ENCODE measurements around the gene BOK.
"Not testable (repeated sequence)": the region's sequence is repeated elsewhere in the genome, so short reads cannot be mapped to it uniquely, and the experiment has no call there.

The BOK gene, protein sequence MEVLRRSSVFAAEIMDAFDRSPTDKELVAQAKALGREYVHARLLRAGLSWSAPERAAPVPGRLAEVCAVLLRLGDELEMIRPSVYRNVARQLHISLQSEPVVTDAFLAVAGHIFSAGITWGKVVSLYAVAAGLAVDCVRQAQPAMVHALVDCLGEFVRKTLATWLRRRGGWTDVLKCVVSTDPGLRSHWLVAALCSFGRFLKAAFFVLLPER

DNA sequence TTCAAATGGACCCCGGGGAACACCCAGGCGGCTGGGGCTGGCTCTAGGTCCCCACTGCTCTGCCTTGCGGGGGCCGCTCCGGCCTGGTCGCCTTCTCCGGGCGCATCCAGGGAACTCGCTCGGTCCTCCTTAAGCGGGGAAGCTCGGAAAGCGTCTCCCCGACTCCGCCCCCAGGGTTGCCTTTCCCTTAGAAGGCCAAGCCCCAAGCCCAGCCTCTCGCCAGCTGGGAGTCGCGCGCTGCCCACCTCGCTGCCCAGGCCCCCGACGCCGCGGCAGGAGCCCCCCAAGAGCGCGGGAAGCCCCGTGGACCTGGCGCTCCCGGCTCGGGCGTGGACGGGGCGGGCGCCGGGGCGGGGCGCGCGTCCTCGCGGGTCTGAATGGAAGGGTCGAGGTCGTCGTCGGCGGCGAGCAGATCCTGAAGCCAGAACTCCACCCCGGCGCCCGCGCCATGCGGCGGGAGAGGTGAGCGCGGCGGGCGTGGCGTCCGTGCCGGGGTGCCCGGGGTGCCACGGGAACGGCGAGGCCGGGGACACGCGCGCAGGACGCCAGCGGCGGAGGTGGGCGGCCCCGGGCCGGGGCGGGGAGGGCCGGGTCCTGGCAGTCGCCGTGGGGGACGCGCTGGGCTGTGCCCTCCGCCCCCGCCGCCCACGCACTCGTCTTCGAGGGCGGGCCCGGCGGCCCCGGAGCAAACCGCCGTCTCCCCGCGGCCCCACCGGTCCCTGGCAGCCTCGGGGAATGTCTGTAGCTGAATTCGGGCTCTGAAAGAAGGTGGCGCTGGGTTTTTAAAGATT is at the start of gene BOK:
BOK (plus strand) TSS at position 214 of the 791 bp plus-strand sequence. CDS start 739 bp downstream, outside the sequence.
- DNase-seq = peak; percentile 31

DNA sequence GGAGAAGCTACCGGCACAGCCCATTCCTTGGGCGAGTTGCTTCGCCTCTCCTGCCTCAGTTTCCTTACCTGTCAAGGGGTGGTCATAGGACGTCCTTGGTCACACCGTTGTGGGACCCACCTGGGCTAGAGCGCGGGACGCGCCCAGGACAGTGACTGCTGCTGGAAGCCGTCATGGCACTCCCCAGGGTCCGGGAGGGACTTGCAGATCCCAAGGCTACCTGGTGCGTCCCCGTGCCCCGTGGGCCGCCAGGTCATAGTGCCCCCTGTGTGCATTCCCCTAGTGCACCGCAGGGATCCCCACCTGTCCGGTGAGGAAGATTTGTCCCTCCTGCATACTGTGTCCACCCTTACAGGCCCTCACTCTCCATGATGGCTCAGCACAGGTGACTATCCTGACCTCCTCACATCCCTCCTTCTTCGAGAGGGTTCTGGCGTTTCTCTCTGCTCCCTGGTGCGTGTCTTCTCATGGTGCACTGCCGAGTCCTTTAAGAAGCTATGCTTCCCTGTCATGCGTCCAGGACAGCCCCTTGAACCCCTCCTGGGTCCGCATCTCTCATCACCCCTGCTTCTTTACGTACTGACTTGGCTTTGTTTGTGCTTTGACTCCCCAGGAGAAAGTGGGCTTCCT is 49.3 kb upstream of the BOK start:
- no peak for DNase-seq

DNA sequence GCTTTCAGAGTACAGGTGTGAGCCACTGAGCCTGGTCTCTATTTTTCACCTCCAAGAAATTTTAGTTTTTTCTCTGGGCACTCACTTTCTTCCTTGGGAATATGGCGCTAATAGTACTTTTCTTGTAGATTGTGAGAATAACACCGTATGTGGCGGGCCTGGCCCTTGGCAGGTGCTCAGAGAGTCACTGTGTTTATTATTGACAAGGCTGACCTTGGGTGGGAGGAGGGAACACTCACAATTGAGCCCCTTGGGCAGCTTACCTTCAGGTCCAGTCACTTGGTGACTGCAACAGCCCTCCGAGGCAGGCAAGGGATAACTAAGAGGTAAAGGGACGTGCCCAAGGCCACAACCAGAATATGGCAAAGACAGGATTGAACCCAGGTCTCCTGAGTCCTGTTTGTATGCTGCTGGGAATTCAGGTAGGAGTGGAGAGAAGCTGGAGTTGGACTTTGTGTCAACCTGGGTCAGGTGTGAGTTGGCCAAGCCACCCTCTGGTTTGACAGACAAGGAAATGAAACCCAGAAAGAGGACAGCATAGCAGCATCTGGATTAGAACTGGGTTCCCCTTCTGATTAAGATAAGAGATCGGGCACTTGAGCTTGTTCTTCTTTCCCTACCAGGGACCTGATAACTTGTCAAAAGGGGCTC is 47.3 kb upstream of the BOK start:
- no peak for DNase-seq

DNA sequence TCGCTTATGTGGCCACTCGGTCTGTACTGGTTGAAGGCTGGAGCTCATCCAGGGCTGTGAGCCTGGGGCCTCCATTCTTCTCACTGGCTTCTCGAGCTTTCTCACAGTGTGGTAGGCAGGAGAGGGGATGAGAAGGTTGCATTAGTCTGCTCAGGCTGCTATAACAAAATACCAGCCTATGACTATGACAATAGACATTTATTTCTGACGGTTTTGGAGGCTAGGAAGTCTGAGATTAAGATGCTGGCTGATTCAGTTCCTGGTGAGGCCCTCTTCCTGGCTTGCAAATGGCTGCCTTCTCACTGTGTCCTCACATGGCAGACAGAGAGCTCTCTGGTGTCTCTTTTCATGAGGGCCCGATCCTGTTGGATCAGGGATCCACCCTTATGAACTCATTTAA is 44.0 kb upstream of the BOK start:
- no peak for DNase-seq

DNA sequence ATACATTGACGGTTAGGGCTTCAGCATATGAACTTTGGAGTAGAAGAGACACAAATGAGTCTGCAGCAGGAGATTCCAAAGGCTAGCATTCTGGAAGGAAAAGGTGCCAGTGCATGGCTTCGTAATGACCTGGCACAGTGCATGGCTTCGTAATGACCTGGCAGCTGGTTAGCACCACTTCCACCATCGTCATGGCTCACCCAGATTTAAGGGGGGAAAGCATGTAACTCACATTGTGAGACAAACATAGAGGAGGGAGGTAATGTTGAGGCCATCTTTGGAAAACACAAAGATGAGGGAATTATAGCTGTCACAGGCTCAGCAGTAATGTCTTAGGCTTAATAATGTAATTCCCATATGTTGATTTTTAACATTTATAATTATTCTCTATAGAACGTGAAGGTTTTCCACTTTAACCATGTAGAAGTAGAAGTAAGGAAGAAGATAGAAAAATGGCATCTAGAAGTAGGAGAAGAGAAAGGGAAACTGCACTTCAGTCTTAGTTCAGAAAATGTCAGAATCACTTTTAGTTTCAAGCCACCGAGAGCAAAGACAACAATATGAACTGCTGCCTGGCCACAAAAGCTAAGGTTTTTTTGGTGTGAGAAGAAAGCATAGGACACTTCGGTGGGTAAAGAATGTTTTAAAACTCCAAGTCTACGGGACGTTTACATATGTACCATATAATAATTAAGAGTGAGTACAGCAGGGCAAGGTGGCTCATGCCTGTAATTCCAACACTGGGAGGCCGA is 43.4 kb upstream of the BOK start:
- DNase-seq = no peak

DNA sequence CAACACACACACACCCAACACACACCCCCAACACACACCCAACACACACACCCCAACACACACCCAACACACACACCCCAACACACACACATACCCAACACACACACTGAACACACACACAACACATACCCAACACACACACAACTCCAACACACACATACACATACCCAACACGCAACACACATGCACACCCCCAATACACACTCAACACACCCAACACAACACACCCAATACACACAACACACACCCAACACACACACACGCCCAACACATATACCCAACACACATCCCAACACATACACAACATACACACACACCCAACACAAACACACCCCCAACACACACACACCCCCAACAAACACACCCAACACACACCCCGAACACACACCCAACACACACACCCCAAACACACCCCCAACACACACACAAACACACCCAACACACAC is 42.0 kb upstream of the BOK start:
- DNase-seq = no peak

DNA sequence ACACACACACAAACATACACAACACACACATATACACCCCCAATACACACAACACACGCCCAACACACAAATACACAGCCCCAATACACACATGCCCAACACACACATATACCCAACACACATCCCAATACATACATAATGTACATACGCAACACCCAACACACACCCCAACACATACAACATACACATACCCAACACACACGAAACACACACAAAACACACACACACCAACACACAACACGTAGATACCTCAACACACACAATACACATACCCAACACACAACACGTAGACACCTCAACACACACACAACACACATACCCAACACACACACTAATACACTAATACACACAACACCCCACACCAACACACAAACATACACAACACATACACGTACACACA is 41.2 kb upstream of the BOK start:
- DNase-seq = no peak

DNA sequence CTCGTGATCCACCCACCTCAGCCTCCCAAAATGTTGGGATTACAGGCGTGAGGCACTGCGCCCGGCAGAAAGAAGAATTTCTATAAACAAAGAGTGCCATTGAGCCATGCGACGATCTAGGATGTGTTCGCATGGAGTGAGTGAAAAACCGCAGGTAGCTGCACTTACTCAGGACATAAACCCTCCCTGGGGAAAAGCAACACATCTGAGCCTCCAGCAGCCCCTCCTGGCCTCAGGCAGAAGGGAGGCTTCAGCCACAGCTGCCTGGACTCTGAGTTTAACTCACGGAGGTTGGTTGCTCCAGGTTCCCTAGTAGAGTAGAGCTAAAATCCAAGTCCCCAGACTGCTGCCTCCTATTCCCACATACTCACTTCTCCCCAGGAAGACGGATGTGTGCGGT is 38.9 kb upstream of the BOK start:
- no peak for DNase-seq

DNA sequence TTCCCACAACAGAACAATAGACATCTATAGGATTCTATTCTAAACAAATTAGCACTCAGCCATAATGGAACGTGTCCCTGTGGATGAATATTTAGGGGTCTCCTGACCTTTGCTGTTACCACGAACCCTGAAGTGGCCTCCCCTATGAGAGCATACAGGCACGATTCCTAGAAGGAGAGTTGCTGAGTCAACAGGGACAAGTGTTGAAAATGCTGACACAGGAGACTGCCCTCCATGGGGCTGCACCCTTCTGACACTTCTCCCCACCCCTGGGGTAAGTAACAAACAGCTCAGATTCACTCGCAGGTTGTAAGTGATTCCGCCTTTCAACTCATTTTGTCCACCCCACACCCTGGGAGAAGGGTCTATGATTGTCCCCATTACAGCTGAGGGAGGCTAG is 36.1 kb upstream of the BOK start:
- no peak for DNase-seq

DNA sequence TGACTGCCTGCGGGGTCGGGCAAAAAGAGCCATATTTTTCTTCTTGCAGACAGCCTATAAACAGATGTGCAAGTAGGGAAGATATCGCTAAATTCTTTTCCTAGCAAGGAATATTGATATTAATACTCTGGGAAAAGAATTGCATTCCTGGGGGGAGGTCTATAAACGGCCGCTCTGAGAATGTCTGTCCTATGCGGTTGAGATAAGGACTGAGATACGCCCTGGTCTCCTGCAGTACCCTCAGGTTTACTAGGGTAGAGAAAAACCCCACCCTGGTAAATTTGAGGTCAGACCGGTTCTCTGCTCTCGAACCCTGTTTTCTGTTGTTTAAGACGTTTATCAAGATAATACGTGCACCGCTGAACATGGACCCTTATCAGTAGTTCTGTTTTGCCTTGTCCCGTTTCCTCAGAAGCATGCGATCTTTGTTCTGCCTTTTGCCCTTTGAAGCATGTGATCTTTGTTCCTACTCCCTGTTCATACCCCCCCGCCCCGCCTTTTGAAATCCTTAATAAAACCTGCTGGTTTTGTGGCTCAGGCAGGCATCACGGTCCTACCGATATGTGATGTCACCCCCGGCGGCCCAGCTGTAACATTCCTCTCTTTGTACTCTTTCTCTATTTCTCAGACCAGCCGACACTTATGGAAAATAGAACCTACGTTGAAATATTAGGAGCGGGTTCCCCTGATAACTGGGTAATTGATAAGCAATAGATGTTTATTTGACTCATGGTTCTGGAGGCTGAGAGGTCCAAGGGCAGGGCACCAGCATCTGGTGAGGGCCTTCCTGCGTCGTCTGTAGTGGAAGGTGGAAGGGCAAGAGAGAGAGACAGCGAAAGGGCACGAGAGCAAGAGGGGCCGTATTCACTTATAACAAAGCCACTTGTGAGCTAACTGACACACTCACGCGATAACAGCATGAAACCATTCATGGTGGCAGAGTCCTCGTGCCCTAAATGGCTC is 32.4 kb upstream of the BOK start:
- not testable (repeated sequence) for DNase-seq

DNA sequence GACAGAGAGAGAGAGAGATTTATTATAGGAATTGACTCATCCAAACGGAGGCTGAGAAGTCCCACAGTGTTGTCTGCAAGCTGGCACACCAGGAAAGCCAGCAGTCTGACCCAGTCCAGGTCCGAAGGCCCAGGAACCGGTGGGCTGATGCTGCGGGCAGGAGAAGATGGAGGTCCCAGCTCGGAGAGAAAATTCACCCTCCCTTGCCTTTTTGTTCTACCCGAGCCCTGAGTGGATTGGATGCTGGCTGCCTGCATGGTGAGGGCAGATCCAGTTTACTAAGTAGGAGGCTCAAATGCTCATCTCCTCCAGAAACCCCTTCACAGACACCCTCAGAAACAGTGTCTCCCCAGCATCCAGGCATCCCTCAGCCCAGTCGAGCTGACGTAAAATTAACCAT is 28.0 kb upstream of the BOK start:
- no peak for DNase-seq

DNA sequence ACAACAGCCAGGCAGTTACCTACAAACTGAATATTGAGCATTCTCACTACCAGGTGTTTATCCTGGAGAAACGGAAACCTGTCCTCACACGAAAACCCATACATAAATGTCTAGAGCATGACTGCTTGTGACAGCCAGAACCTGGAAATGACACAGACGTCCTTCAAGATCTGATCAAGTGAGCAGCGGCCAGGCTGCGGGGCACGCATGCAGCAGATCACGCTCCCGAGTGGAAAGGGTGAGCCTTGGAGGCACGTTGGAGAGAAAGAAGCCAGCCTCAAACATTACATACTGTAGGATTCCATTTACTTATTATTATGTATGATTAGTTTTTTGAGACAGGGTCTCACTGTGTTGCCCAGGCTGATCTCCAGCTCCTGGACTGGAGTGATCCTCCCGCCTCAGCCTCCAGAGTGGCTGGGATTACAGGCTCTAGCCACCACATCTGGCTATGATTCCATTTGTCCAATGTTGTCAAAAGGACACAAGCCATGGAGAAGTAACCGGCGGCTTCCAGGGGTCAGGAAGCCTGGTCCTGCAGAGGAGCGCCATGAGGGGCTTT is 27.3 kb upstream of the BOK start:
- no peak for DNase-seq

DNA sequence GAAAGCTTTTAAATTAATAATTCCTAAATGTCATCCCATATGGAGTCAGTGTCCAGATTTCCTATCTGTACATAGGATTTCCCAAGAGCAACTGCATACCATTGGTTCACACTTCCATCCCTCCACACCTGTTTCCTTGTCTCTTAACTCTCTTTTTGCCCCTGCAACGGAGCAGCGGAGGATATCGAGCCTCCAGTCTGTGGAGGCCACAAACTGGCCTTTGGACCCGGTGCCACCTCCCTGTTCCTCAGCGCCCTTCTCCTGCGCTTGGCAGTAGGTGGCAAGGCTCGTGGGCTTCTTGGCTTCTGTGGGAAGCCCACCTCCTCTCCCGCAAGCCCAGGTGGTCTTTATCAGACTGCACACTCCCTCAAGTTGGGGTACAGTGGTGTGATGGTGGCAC is 26.4 kb upstream of the BOK start:
- no peak for DNase-seq

DNA sequence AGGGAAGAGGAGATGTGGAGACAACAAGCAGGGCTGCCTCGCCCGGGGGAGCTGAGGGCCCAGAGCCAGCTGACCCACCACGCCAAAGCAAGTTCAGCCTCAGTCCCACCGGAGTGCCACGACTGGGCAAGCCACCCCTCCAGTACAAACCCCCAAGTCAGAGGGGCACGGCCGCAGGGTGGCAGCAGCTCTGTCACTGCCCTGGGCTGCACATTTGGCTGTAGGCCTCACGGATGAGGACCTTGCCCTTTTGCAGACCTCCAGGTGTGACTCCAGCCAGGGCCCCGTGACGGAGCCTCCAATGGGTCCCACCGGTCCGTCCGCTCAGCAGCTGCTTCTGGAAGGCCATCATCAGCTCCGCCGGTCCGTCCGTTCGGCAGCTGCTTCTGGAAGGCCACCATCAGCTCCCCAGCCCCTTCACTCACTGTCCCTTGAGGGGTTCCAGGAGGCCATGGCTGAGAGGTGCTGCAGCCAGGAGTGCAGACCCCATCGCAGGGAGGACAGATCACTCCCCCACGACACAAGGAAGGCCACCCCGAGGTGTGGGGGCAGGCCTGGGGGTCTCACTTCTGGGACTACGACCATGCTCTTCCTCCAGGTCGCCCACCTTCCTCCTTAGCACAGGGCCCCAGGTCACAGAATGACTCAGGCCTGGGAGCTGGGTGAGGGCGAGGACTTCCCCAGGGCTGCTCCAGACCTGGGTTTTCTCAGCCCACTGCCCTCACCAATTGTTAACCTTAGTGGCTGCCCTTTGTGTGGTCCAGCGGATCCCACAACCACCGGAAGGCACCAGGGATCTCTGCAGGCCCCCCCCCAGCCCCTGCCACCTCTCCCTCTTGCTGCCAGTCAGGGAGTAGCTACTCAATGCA is 25.6 kb upstream of the BOK start:
- DNase-seq = no peak

DNA sequence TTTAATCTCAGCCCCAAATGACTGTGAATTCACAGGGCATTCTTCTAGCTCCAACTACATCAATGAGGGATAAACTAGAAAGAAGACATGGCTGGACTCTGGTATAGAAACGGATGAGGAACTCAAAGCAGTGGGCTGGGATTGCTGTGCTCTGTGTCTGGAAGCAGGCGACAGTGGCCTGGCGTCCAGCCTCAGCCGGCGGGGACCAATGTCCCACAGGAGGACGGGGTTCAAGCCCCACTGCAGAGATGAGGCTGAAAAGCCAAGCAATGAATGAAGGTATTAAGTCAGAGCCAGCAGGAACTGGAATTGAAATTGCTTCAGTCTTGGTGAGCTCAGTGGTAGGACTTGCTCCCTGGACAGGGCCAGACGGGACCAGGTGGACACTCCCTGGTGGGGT is 24.3 kb upstream of the BOK start:
- DNase-seq = no peak

DNA sequence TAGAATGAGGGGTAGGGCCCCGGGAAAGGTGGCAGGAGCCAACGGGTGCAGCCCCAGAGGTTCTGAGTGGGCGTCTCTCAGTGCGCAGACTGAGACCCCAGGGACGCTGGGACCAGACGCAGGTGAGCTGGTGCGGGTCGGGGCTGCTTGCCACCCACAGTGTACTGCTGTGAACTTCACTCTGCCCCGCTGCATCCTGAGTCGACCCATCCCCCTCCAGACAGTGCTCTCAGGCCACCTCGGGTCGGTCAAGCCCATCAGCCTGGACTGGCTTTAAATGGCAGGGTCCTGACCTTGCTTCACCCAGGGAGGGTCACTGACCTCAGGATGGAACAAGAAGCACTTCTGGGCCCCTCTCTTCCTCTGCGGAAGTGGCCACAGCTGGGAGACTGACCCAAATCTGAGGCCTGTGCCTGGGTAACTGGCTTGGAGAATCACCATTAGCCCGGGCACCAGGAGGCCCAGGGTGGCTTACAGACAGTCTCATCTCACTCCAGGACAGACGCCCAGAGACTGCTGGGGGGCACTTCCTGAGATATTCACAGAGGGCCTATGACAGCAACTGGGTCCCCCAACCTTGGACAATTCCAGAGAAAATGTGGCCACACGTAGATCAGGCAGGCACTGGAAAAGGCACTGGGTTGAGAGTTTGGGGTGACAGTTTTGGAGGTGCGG is 23.7 kb upstream of the BOK start:
- no peak for DNase-seq

DNA sequence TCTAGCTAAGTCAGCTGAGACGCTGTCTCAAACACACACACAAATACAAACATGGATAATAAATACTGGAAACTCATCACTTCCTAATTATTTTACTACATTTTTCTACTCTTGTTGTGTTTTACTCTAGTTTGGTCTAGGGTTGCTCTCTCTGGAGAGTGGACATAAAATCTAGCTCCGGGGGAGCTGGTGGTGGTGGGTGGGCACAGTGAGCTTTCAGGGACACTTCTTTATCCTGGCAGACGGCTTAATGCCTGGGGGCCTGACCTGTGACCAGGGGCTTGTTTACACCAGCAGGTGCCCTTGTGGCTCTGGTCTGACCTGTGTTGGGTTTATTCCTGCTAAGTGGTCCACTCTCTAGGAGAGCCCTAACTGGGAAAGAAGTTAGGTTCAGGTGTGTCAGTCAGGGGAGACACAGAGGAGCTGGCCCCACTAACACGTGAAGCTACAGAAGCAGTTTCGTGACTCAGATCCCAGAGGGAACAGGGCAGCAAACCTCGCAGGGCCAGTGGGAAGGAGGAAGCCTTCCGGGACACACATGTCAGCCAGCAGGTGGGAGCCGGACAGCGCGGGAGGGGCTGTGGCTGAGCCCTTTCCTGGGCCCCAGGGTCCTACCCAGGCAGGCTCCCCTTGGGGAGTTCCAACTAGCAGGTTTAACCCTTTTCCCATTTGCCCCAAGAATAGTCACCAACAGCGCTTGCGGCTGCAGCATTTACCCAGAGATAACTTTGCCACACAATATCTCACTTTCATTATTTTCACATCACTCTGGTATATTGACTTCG is 22.5 kb upstream of the BOK start:
- no peak for DNase-seq

DNA sequence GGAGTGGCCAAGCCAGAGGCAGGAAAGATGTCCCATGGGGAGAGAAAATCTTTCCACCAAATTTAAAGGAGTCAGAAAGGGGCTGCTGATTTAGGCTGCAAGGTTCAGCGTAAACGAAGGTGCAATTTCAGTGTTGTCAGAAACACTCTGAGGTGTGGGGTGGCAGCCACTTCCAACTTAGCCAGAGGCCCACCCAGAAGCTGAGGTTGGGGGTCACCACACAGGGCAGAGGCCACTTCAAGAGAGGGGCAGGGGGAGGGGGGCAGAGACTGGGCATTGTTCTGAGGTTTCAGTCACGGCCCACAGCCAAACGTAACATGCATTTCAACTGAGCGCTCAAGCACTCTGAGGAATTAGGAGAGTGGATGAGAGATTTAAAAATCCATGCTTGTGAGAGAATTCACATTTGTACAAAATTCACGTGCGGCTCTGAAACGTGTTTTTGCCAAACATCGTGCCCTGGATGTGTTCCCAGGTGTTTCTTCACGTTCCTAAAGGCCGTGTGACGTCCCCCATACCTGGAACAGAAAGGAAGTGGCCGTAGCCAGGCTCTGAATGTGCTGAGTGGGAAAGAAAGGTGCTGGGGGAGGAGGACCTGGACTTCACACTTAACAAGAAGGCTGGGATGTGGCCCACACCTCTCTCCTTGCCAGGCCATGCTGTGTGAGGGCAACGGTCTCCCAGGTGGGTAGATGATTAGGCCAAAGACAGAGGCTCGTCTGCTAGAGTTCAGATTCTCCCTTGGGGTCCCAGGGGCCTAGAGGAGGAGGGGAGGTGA is 19.5 kb upstream of the BOK start:
- DNase-seq = no peak

Data from NCI-H1105 (cell line).